Measurements from ENCODE around the gene TRIM17.

Gene TRIM17

DNA sequence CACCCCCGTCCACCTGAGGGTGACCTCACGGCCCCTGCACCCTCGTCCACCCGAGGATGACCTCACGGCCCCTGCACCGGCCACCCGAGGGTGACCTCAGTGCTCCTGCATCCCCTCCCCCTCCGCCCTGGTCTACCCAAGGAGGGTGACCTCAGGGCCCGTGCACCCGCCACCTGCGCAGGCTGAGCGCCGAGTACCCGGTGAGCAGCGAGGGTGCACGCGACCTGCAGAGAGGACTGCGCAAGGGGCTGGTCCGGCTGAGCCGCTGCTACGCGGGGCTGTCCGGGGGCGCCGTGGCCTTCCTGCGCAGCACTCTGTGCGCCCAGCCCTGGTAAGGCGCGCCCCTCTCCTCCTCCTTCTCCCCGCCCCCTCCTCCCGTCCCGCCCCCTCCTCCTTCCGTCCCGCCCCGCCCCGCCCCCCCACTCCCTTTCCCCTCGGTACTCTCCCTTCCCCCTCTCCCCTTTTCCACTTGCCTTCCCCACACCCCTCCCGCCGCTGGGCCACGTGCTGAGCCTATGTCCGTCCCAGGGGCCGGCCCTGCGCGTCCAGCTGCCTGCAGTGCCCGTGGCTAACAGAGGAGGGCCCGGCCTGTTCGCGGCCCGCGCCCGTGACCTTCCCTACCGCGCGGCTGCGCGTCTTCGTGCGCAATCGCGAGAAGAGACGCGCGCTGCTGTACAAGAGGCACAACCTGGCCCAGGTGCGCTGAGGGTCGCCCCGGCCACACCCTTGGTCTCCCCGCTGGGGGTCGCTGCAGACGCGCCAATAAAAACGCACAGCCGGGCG is 38.4 kb downstream of the TRIM17 start:
- DNase-seq (ENCODE audit: low read depth), result peak; percentile 45

DNA sequence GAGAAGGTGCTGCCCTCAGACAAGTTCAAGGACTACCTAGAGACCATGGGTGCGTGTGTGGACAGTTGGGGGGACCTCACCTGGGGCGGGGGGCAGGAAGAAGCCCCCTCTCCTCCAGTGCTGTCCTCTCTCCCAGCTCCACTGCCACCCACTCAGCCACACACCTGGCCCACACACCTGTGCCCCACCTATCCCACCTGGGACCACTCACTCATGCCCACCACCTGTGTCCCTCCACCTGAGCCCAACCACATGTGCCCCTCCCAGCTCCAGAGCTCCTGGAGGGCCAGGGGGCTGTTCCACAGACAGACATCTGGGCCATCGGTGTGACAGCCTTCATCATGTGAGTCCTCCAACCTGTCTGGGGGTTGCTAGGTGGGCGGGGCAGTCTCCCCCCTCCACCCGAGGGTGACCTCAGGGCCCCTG is 39.0 kb downstream of the TRIM17 start:
- DNase-seq (ENCODE audit: low read depth), result no peak

DNA sequence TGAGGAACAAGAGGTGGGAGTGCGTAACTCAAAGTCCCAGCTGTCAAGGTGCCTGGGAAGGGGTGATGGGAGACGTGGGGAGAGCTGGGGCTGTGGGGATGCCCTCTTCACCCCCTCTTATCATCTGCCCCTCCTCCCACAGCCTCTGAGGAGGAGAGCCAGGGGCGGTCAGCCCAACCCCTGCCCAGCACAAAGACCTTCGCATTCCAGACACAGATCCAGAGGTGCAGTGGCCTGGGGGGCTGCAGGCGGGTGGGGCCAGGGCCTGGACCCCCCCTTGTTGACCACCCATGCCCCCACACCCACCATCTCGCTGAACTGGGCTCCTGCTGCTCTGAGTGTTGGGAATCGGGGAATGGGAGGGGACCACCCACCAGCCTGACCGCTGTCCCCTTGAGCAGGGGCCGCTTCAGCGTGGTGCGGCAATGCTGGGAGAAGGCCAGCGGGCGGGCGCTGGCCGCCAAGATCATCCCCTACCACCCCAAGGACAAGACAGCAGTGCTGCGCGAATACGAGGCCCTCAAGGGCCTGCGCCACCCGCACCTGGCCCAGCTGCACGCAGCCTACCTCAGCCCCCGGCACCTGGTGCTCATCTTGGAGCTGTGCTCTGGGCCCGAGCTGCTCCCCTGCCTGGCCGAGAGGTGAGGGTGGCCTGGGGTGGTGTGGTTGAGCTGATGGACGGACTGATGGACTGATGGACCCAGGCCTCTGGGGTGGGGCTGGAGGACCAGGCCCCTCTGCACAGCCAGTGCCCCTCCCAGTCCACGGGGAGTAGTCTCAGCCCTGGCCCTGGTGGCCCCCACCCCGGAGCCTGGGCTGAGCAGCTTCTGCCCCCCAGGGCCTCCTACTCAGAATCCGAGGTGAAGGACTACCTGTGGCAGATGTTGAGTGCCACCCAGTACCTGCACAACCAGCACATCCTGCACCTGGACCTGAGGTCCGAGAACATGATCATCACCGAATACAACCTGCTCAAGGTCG is 39.7 kb downstream of the TRIM17 start:
- no peak for DNase-seq (ENCODE audit: low read depth)

DNA sequence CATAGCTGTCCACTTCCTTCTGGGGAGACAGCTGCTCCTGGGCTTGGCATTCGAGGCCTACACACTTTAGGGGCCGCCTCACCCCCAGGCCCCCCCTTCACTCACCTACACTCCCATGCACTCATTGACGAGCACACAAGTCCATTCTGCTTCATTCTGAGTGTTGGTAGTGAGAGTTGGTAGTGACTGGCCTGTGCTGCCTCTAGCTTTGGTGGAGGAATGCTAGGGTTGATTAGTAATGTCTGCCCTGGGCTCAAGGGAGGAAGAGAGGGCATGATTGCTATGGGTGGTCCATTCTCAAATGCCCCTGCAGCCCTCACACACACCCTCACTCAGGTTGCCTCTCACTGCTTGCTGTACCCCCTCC is 40.4 kb downstream of the TRIM17 start:
- no peak for DNase-seq (ENCODE audit: low read depth)

DNA sequence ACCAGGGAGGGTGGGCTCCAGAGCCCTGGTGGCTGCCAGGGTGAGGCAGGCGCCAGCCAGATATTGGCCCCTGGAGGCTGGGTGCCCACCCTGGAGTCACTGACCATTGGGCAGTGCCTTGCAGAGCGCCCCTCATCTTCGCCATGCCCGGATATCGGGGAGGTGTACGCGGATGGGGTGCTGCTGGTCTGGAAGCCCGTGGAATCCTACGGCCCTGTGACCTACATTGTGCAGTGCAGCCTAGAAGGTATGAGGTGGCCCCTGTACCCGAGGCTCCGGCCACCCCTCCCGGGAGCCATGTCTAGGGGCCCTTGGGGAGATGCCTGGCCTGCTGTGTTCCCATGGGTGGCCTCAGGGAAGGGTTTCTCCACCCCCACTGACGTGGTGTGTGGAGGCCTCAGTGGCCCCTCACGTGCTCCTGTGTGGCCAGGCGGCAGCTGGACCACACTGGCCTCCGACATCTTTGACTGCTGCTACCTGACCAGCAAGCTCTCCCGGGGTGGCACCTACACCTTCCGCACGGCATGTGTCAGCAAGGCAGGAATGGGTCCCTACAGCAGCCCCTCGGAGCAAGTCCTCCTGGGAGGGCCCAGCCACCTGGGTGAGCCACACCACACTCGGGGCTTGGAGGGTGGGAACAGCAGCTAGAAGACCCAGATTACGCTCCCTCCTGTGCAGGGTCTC is 40.9 kb downstream of the TRIM17 start:
- no peak for DNase-seq (ENCODE audit: low read depth)

DNA sequence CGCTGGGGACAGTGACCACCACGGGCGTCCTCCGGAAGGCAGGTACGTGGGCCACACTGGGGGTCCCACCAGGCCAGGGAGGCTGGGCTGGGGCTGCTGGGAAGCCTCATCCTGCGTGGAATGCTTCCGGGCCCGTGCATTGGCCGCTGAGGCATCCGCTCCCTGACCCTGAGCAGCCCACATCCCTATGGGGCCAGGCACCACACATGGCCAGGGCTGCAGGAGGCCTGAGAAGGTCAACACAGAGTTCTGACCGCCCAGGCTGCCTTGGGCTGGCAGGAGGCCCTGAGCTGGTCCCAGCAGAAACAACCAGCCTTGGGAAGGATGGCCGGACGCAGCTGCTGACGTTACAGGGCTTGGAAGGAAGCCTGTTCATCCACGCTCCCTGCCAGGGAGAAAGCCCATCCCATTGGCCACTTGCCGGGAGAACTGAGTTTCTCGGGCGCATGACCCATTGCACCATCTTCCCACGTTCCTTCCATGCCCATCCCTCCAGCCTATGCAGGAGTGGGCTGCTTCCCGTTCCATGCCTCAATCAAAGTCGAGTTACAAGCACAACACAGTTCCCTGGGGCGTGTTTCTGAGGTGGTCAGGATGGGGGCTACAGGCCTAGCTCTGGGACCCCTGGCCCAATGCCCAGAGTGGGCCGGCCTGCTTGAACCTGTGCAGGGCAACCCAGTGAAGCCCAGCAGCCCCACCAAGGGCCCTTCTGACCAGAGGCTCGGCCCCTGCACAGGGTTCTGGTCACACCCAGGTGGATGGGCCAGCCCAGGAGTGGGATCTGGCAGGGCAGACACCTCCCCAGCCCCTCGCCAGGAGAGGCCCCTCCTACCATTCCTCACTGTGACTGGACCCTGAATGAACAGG is 41.7 kb downstream of the TRIM17 start:
- DNase-seq (ENCODE audit: low read depth), result no peak

DNA sequence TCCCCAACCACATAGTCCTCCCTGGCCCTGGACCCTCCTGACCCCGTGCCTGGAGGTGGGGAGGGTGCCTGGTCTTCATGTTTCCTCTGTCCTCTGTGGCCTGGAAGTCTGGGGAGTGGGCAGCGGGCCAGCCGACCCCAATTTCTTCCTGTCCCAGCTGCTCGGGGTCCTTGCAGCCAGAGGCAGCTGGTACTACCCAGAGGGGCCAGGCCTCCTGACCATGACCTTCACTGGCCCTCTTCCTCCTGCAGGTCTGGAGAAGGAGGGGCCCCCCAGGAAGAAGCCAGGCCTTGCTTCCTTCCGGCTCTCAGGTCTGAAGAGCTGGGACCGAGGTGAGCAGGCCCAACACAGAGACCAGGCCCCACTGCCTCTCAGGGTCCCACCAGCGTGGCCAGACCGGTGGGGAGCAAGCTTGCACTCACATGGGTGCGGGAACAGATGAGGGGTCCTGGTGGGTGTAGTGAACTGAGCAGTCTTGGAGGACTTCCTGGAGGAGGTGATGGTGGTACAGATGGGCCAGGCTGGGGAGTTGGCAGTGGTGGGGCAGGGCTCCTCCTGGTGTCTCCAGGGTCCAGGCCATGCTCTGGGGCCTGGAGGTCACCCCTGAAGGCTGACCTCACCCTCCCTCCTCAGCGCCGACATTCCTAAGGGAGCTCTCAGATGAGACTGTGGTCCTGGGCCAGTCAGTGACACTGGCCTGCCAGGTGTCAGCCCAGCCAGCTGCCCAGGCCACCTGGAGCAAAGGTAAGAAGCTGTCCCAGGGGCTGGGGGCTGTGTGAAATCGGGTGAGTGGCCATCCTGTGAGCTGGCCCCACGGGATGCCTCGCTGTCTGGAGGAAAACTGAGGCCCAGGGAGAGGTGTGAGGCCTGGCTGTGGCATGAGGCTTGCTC is 42.7 kb downstream of the TRIM17 start:
- DNase-seq (ENCODE audit: low read depth), result no peak

DNA sequence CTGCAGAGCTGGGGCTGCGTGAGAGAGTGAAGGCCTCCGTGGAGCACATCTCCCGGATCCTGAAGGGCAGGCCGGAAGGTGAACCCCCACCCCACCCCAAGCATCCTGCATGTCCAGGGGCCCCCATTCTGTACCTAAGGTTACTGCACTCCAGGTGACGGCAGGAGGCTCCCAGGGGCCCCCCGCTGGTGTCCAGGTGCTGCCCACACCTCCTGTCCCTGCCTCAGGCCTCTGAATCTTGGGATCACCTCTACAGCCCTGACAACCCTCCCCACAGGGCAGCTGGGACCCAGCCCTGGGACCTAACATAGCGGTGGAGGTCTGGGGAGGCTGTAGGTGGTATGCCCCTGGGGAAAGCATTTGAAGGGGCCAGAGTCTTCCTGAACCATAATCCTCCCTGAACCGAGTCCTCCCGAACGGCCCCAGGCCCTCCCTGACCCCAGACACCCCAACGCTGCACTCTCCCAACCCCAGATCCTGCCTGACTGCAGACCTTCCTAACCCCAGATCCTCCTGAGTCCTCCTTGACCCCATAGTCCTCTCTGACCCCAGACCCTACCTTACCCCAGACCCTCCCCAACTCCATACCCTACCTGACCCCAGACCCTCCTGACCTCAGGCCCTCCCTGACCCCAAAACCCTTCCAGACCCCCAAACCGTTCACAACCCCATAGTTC is 43.5 kb downstream of the TRIM17 start:
- no peak for DNase-seq (ENCODE audit: low read depth)

DNA sequence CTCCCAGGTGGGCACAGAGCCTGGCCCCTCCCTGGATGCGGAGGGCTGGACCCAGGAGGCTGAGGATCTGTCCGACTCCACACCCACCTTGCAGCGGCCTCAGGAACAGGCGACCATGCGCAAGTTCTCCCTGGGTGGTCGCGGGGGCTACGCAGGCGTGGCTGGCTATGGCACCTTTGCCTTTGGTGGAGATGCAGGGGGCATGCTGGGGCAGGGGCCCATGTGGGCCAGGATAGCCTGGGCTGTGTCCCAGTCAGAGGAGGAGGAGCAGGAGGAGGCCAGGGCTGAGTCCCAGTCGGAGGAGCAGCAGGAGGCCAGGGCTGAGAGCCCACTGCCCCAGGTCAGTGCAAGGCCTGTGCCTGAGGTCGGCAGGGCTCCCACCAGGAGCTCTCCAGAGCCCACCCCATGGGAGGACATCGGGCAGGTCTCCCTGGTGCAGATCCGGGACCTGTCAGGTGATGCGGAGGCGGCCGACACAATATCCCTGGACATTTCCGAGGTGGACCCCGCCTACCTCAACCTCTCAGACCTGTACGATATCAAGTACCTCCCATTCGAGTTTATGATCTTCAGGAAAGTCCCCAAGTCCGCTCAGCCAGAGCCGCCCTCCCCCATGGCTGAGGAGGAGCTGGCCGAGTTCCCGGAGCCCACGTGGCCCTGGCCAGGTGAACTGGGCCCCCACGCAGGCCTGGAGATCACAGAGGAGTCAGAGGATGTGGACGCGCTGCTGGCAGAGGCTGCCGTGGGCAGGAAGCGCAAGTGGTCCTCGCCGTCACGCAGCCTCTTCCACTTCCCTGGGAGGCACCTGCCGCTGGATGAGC is 44.3 kb downstream of the TRIM17 start:
- DNase-seq (ENCODE audit: low read depth), result no peak

DNA sequence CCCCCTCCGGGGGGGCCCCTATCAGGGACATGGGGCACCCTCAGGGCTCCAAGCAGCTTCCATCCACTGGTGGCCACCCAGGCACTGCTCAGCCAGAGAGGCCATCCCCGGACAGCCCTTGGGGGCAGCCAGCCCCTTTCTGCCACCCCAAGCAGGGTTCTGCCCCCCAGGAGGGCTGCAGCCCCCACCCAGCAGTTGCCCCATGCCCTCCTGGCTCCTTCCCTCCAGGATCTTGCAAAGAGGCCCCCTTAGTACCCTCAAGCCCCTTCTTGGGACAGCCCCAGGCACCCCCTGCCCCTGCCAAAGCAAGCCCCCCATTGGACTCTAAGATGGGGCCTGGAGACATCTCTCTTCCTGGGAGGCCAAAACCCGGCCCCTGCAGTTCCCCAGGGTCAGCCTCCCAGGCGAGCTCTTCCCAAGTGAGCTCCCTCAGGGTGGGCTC is 44.9 kb downstream of the TRIM17 start:
- no peak for DNase-seq (ENCODE audit: low read depth)

DNA sequence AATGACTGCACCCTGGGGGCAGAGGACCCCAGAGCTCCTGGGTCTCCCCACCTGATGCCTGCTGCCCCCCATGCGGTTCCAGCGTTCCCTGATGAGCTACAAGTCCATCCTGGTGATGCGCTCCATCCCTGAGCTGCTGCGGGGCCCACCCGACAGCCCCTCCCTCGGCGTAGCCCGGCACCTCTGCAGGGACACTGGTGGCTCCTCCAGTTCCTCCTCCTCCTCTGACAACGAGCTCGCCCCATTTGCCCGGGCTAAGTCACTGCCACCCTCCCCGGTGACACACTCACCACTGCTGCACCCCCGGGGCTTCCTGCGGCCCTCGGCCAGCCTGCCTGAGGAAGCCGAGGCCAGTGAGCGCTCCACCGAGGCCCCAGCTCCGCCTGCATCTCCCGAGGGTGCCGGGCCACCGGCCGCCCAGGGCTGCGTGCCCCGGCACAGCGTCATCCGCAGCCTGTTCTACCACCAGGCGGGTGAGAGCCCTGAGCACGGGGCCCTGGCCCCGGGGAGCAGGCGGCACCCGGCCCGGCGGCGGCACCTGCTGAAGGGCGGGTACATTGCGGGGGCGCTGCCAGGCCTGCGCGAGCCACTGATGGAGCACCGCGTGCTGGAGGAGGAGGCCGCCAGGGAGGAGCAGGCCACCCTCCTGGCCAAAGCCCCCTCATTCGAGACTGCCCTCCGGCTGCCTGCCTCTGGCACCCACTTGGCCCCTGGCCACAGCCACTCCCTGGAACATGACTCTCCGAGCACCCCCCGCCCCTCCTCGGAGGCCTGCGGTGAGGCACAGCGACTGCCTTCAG is 45.5 kb downstream of the TRIM17 start:
- no peak for DNase-seq (ENCODE audit: low read depth)

DNA sequence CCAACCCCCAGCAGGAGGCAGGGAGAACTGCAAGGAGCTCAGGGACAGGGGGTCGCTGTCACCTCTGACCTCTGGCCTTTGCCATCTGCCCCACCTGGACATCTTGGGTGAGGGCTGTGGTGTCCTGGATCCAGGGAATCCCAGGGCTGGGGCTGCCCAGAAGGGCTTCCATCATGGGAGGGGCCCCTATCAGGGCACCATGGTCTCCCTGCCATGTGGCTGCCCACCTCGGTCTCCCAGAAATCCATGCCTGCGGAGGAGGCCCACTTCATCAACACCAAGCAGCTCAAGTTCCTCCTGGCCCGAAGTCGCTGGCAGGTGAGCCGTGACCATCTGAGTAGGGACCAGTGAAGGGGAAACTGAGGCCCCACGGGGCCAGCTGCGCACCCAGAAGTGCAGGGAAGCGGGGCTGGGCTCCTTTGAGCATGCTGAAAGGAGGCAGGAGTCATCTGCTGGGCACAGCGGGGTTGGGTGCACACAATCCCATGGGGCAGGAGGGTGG is 46.2 kb downstream of the TRIM17 start:
- no peak for DNase-seq (ENCODE audit: low read depth)

DNA sequence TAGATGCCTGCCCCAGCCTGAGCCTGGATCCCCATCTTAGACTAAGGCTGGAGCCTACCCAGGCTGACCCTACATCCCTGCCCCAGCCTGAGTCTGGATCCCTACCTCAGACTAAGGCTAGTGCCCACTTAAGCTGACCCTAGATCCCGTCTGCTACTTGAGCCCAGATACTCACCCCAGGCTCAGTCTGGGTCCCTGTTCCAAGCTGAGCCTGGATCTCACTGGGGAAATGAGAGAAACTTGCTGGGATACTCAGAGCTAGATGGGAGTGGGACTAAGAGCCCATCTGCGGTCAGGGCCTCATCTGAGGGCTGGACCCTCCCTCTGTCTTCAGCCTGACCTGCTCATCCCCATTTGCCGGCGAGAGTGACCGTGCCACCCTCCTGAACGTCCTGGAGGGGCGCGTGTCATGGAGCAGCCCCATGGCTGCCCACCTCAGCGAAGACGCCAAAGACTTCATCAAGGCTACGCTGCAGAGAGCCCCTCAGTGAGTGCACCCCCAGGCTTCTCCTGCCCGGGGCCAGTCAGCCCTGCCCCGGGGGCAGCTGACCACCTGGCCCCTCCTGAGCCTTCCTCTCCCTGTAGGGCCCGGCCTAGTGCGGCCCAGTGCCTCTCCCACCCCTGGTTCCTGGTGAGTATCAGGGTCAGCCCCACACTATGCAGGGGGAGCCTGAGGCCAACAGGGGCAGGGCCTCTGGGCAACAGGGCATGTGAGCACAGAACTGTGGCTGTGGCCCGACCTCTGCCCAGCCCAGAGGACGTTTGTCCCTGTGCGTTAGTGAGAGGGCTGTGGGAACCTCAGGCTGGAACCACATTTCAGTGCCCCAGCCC is 46.8 kb downstream of the TRIM17 start:
- no peak for DNase-seq (ENCODE audit: low read depth)

DNA sequence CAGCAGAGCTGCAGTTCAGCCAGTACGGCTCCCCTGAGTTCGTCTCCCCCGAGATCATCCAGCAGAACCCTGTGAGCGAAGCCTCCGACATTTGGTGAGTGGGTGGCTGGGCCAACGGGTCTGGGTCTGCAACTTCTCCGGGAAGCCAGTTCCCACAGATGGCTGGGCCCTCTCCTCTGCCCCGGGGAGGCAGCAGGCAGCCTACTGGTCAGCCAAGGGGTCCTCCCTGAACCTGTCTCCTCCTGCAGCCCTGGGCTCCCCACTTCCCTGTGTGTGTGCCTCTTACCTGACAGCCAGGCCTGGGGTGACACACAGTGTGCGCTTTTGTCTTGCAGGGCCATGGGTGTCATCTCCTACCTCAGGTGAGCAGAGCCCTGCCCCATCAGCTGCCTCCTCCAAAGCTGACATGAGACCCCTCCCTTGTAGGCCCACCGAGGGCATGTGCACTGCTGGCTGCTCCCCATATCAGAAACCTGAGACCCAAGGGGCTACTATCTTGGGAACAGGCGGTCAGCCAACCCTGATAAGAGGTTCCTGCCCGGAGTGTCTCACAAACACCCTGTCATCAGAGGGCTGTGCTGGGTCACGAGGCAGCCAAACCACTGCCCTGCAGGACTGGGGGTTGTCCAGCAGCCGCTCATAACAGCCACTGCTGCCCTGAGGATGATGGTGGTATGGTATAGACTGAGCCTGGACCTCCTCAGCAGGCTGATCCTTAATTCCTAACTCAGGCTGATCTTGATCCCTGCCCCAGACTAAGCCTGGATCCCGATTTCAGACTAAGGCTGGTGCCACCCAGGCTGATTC is 47.7 kb downstream of the TRIM17 start:
- DNase-seq (ENCODE audit: low read depth), result no peak

DNA sequence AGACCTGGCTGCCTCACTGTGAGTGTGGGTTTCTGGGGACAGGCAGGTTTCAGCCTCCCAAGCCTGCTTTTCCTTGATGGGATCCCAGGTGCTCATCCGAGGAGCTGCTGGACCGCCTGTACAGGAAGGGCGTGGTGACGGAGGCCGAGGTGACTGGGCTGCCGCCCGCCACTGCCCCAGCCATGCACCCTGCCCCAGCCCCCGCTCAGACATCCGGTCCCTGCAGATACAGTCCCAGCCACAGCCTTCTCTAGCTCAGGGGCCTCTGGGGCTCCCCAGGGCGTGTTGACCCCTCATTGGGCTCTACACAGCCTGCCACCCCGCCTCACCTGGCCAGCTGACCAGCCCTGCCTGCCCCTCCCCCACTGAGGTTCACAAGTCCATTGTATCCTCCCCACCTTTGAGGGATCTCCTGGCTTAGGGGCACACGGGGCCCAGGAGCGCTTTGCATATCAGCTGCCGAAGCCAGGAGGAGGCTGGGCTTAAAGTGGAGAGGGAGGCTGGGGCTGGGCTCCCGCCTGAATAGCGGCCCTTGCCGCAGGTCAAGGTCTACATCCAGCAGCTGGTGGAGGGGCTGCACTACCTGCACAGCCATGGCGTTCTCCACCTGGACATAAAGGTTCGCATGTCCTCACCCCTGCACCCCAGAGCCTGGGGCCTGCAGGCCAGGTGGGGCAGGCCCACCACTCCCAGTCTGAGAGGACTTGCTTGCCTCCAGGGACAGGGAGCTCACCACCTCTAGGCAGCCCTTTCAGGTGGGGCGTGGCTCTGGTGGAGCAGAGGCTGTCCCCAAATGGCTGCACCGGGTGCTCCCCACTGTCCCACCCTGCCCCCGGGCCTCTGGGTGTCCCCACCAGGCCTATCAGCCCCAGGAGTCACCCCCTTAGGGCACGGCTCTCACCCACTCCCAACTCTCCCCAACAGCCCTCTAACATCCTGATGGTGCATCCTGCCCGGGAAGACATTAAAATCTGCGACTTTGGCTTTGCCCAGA is 48.6 kb downstream of the TRIM17 start:
- DNase-seq (ENCODE audit: low read depth), result no peak

Data from activated T-cell treated with anti-CD3 and anti-CD28 coated beads for 1 hour (primary cell).